Germinal center (tissue), 1 donor: Measurements from ENCODE around the gene TRNP1.

Experiments used
- DNase-seq: peaks from one replicate; pipeline ENCODE4 v3.0.0; 2012; ENCODE audit warnings: mixed read lengths, low spot score

The TRNP1 gene

DNA sequence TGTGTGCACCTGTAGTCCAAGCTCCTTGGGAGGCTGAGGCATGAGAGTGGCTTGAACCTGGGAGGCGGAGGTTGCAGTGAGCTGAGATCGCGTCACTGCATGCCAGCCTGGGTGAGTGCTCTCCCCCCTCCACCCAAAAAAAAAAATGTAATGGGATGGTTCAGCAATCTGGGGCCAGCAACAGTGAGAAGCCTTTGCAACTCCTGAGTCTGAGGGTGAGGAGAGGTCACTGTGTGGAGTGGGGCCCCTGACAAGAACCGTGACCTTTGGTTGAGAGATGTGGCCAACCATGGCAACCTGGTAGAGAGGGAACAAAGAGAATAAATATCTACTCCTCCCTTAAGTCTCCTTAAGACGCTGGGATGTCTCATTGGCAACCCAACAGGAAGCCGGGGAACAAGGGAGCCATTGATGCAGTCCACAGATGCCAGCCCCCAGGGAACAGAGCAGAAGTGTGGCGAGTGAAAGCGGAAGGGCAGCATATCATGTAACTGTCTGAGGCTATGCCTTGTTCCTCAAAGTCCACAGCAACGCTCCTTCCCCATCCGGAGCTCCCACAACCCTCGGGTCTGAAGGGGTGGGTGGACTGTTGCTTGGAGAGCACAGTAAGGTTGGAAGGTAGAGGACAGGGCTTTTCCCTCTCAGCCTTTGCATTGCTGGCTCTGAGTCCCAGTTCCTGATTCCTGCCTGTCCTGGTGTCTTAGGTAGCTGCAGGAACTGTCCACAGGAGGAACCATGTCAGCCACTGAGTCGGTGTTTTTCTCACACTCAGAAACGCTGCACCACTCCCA is 8.3 kb downstream of the TRNP1 start:
- DNase-seq = peak; percentile 79

- DNase-seq = no peak
Observed at GRCh38 chr1:27003745-27004470, 10.4 kb downstream of the TRNP1 start.

DNA sequence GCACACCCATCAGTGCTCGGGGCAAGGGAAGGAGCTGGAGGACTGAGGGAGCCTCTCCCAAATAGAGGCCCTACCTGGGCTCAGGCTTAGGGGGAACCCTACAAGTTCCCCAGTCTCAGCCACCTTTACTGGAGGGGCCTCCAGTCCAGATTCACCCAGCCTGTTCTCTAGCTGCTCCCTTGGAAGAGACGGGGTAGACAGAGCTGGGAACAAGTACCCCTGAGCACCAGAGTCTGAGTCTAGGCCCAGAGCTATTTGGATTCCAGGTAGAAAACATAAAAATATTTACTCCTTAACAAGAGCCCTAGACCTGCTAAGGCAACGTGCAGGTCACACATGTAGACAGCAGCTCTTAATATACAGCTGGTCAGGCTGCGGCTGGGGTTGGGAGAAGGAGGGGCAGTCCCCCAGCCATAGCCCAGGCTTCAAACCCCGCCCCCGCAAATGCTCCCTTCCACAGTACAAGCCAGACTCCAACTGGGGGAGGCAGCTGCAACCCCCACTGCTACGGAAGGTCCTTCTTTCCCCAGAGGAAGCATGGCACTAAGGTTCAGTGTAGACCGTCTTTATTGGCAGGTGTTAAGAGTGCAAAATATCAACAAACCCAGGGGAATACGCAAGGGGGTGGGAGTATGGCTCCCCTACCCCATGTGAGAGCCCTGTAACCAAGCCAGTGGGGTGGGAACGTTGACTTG is 11.1 kb downstream of the TRNP1 start:
- no peak for DNase-seq

DNA sequence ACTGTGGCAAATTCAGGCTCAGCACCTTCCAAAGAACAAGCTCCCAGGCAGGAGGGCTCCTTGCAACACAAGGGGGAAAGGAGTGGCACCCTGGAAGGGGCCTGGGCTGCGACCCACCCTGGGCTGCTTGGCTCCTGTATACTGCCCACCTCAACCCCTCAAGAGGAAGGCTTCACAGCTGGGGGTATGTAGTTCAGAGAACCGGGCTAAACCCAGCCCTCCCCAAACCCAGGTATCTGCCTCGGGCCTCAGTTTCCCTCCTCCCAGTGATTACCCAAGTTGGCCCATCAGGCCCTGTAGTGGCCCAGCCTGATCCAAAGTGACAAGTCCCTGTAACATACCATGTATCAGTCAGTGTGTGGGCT is 11.7 kb downstream of the TRNP1 start:
- no peak for DNase-seq

- no peak for DNase-seq
Observed at GRCh38 chr1:27005648-27006496, 12.4 kb downstream of the TRNP1 start.

- DNase-seq = no peak
Observed at GRCh38 chr1:27006683-27007082, 13.2 kb downstream of the TRNP1 start.

- no peak for DNase-seq
Observed at GRCh38 chr1:27007909-27008582, 14.6 kb downstream of the TRNP1 start.

- no peak for DNase-seq
Observed at GRCh38 chr1:27009601-27010197, 16.2 kb downstream of the TRNP1 start.

DNA sequence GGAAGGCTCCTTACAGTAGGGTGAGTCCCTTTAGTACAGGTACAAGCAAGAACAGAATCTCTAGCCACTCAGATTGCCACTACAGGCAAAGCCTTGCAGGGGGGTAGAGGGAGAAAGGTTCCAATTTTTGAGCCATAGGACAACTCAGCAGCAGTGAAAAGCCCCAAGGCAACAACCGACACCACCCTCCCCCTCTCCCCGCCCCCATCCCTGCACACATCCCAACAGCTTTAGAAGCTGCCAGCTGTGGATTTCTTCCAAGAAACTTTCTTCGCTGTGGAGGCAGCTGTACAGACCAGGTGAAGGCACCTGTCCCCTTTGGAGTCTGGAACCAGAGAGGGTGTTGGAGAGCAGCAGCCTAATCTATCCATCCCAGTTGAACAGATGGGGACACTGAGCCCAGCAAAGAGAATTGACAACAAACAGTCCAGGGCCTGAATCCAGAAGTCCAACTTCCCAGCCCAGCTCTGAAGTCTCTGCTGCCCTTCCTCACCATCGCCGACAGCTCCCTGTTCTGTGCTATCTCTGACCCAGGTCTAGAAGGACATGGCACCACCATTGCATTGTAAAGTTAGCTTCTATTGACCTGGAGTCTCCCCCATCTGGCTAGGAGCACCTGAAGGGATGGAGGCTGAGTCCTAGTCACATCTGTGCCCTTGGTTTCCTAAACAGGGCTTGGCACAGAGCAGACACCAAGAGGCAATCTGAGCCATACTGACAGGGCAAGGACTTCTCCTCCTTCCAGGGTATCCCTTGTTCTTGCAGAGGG is 16.9 kb downstream of the TRNP1 start:
- no peak for DNase-seq

DNA sequence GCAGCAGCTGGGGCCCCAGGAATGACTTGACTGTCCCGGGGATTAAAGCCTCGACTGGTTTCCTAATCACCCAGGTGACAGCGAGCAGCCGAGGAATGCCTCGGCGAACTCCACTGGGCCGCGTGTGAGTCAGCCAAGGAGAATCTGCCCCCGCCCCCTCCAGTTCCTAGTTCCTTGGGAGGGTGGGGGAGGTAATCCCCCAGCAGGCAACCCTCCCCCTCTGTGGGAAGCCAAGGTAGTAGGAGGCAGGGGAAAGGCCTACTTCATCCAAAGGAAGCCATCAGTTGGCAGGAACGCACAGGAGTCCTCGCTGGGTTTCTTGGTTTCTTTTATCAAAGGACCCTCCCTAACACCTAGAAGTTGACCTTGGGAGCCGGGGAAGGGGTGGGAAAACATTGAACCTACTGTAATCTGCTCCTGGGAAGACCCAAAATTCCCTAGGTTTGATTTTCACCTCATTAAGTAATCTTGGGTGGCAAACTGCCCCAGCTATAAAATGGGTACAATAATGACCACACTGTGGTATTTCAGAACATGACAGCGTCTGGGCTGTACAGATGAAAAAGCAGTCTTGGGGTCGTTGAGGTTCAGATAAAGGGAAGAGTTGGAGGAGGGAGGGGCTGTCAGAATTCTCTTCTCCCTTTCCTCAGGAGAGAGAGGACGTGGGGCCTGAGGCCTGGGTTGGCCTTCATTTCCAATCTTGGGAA is 17.7 kb downstream of the TRNP1 start:
- no peak for DNase-seq

DNA sequence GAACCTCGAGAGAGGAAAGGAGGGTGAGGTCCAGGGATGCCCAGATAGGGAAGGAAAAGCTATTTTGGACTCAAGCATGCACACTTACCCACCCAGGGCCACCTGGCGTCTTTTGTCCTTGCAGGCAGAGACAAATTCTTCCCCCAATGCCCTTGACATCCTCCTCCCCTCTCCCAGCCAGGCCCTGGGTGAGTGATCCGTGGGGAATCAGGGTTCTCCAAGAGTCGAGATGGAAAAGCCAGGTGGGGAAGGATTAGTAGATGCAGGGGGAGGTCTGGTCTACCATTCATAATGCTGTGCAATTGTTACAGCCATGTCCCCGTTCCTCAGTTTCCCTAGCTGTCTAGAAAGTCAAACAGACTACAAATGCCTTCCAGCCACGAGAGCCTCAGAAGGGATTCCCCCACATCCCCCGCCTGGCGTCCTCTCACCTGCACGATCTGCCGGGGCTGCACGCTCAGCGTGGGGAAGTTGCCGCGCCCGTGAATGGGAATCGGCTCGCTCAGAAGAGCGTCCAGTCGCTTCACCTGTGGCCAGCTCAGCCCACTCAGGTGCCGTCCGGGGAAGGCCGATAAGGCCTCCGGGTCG is 18.6 kb downstream of the TRNP1 start:
- DNase-seq = no peak

DNA sequence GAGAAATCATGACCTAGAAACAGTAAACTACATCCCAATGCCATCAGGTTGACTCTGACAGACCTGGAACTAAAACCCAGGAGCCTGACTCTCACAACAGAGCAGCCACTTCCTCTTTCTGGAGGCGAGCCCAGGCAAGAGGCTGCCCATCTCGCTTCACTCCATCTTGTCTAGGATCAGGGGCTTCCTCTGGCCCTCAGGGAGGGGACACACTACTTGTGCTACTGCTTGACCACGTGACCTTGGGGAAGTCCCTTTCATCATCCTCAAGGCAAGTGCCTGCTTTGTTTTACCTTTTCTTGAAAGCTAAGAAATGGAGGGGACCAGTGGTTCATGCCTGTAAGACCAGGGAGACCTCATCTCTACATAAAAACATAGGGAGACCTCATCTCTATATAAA is 21.8 kb downstream of the TRNP1 start:
- DNase-seq = no peak

- DNase-seq = no peak
Observed at GRCh38 chr1:27016376-27016775, 22.9 kb downstream of the TRNP1 start.

DNA sequence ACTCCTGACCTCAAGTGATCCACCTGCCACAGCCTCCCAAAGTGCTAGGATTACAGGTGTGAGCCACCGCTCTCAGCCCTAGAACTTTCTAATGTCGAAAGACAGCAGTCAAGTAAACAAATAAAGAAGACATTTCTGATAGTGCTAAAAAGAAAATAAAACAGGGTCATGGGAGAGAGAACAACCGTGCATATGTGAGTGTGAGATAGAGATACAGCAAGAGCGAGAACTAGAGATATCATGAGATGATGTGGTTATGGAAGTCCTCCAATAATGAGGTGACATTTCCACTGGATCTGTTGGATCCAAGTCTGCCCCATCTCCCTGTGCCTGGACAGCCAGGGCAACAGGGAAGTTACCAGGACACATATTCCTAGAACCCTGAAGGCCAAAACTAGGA is 23.7 kb downstream of the TRNP1 start:
- DNase-seq = no peak

DNA sequence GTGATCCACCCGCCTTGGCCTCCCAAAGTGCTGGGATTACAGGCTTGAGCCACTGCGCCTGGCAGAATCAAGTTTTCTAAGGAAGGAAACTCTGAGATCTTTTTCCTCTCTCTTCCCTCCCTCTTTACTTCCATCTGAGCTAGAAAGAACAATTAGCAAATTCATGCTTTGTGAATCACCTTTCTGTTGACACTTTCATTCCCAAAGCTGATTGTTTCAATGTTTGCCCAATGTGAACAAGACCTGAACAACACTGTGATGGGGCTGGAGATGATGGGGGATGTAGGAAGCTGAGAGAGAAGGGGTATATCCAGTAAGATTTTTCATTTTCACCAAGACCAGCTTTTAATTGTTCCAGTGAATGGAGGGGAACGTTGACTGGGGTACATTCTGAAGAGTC is 24.8 kb downstream of the TRNP1 start:
- DNase-seq = no peak

DNA sequence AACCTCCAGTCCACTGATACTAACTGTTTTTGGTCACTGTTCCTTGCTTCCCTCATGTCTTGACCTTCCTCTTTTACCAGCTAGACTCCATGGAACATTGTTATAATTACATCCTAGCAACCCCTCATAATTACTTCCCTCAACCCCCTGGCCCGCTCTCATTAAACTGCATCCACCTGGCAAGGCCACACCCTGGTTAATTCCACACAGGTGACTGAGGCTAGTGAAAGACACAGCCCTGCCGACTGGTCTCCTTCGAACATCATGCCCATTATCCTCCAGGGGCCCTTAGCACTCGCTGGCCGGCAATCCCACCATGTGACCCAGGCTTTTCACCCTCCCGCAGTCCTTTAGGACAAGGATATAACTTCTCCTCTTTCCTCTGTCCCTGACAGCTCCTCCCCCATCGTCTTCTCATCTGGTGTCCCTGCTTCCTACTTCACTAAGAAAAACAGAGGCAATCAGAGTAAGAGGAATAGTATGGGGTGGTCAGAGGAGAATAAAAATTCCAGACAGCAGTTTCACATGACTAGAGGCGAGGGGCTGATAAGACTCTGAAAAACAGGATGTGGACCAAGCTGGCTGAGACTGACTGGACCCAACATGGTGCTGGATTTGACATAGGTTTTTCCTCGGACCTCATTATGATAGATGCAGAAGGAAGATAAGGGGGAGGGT is 28.0 kb downstream of the TRNP1 start:
- no peak for DNase-seq

- DNase-seq = no peak
Observed at GRCh38 chr1:27025718-27026117, 32.2 kb downstream of the TRNP1 start.

GRCh38 chr1:27026621-27027574 is 33.4 kb downstream of the TRNP1 start:
- DNase-seq = no peak
